ENCODE results near the gene IP6K1.
"Not testable (repeated sequence)": the region's sequence is repeated elsewhere in the genome, so short reads cannot be mapped to it uniquely, and the experiment has no call there.

Gene IP6K1

GRCh38 chr3:49705390-49705960 is 80.9 kb downstream of the IP6K1 start:
- DNase-seq = no peak

GRCh38 chr3:49704629-49705028 is 81.7 kb downstream of the IP6K1 start:
- DNase-seq = no peak

- no peak for DNase-seq
Observed at GRCh38 chr3:49703956-49704355, 82.4 kb downstream of the IP6K1 start.

- DNase-seq = peak; percentile 63
Observed at GRCh38 chr3:49703443-49703927, 82.9 kb downstream of the IP6K1 start.

GRCh38 chr3:49702672-49703071 is 83.7 kb downstream of the IP6K1 start:
- DNase-seq = no peak

GRCh38 chr3:49701388-49702077 is 84.8 kb downstream of the IP6K1 start:
- no peak for DNase-seq

GRCh38 chr3:49700453-49701128 is 85.8 kb downstream of the IP6K1 start:
- no peak for DNase-seq

DNA sequence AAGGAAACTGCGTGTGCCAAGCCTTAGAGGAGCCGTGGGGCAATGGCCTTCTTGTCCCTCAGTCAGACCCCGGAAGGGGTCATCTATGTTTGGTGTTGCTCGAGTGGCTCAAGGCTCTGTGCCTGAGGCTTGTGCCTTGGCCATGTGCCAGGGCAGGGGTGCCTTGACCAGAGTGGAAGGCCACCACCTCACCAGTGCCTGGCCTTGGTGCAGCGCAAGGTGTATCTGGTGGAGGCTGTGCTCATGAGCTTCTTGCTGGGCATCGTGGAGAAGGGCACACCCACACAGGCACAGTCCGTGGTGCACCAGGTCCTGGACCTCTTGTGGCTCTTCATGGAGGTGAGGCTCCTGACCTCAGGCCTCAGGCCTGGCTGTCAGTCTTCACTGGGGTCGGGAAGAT is 86.3 kb downstream of the IP6K1 start:
- no peak for DNase-seq

GRCh38 chr3:49699281-49699979 is 86.9 kb downstream of the IP6K1 start:
- no peak for DNase-seq

DNA sequence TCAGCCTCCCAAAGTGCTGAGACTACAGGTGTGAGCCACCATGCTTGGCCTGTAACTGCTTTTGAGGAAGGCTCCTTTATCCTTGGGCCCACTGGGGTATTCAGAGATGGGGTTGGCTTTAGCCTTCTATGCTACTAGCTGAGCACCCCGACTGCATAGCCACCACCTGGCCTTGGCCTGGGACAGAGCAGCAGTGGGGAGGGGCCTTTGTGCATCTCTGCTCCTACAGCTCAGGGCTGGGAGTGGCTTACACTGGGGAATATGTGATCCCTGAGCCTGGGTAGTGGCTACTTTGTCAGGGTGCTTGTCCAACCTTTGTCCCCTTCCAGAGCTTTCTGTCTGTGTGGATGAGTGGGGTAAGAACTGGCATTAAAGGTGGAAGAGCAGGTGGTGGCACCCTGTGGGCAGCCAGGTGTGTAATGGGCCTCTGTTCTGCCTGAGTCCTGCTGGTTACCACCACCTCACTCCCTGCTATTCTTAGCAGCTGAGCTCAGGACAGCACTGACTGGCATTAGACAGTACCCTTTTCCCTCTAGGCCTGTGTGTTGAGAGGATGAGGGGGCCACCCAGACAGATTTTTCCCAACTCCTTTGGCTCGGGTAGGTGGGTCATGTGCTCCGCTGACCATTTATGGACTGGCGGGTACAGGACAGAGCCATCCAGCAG is 90.9 kb downstream of the IP6K1 start:
- DNase-seq = not testable (repeated sequence)

GRCh38 chr3:49694409-49695070 is 91.8 kb downstream of the IP6K1 start:
- not testable (repeated sequence) for DNase-seq

DNA sequence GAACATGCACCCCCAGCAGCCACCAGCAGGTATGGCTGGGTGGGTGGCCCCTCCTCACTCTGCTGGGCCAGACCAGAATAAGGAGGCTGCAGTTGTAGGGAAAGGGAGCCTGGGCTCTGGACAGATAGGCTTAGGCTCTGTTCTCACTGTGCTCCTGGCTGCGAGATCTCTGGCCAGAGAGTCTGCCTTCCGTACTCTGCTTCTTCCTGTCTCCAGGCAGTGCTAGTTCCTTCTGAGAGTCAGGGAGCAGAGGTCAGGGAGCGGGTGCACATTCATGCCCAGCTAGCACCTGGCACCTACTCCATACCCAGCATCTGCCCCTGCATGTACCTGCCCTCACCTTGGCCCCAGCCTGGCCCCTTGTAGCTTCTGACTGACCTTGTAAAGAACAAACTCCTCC is 94.9 kb downstream of the IP6K1 start:
- not testable (repeated sequence) for DNase-seq

DNA sequence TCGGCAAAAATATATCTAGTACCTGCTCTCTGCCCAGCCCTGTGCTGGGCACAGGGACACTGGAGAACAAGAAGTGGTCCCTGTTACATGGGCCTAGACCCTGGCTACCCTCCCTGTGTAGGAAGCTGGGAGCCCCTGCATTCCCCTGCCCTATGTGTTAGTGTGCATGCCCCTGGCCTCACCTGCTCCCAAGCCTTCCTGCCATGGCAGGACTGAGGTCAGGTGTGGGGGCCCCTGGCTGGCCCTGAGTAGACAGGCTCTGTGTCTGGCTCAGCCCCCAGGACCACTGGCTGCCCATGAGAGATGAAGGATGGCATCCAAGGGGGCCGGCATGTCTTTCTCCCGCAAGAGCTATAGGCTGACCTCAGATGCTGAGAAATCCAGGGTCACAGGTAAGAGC is 95.5 kb downstream of the IP6K1 start:
- DNase-seq = not testable (repeated sequence)

DNA sequence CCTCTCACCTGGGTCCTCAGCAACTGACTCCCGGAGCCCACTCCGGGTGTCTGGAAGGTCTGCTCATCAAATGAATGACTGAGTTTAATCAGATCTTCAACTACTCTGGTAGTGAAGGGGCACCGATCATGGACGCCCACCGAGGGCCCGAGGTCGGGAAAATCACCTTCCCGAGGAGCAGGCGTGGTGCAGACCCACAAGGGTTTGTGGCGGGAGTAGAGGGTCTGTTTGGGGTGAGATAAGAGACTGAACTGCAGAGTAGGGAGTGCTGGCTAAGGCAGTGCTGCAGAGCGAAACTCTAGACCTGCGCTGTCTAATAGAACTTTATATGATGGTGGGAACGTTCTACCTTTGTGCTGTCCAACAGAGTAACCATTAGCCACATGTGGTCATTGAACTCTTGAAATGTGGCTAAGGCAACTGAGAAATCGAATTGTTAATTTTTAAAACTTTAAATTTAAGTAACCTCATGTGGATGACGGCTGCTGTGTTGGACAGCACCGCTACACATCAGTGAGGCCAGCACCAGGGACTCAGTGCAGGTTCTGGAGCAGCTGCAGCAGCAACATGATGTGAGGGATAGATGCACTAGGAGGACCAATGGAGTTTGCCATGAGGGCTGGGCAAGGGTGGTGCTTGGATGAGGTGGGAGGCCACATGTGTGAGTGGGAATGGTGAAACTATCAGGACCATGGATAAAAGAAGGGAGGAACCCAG is 96.3 kb downstream of the IP6K1 start:
- DNase-seq = not testable (repeated sequence)

DNA sequence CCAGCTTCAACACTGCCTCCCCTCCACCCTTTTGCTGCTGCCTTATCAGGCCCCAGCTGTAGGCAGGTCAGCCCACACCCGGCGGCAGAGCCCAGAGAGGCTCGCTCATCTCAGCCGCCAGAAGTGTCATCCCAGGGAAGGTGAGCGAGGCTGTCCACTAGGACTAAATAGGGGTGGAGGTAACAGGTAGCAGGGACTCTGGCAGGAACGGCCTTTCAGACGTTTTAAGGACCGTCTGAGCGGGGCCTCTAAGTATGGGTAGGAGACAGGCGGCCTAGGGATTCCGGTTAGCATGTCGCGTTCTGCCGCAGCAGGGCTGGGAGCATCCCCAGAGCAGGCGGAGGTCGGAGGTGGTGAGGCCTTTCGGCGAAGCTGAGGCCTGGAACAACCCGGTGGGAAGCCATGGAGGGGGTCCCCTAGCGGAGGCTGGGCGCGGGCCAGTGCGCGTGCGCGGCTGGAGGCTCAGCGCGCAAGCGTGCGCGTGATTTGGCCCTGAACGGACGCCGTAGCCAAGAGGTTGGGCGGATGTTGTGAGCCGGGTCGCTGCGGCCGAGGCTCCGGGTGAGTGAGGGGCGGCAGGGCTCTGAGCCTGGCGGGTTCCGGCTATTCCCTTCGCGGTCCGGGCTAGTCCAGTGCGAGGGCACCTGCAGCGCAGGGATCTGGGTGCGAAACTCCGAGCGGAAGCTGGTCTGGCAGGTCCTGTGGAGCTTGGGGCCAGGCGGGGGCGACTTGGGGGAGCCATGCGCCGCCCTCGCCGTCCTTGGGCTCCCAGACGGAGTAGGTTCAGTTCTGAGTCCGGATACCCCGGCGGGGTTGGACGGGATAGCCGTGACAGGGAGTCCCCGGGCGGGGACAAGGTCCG is 97.1 kb downstream of the IP6K1 start, which contains the start of the genes MST1 and RNF123:
Gene MST1, minus strand, starts transcription at position 429 of the 862 bp plus-strand sequence. CDS start 783 bp downstream, outside the sequence.
Gene RNF123, plus strand, starts transcription at position 512 of the 862 bp plus-strand sequence. CDS start 1,609 bp downstream, outside the sequence.
- no peak for DNase-seq

- not testable (repeated sequence) for DNase-seq
Observed at GRCh38 chr3:49688338-49689045, 97.8 kb downstream of the IP6K1 start.

GRCh38 chr3:49687424-49687795 is 98.9 kb downstream of the IP6K1 start:
- not testable (repeated sequence) for DNase-seq

- DNase-seq = not testable (repeated sequence)
Observed at GRCh38 chr3:49686769-49687423, 99.4 kb downstream of the IP6K1 start.

GRCh38 chr3:49686346-49686745 is 100.0 kb downstream of the IP6K1 start:
- DNase-seq = not testable (repeated sequence)
